HG03064 (cell line): ENCODE measurements around the gene MID1IP1.

Source experiments
- ATAC-seq: cut with Tn5 transposase; IDR thresholded peaks from one replicate; pipeline ENCODE4 v1.9.1; 2021; ENCODE audit warnings: low read depth; ENCODE audit not compliant: unreplicated experiment

The MID1IP1 gene

DNA sequence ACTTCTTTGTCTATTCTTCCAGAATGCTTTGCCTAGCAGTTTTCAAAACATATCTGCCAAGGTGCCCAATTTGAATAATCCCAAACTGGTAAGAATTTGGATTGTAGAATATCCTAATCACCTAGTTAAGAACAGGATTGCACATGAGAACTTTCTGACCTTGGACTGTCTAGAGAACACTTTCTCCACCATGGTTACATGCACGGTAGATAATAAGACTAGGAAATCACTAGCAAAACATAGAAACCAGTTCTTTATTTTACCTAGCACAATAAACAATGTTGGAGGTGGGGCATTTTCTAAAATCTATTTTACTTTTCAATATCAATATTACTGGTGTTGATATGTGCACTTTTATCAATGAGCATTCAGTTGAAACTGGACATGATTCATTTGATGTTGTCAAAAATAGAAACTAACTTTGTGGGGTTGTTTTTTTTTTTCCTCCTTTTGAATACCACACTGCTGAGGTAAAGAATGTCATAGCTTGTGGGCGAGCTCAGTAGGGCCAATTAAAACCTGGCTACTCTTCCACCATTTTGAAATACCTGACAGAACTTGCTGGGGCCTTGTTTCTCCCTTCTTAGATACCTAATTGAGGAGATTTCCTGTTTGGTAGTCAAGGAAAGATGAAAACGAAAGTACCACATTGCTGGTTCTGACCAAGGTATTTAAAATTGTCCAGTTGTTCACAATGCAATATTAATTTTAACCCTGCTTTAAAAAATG lies 10.4 kb downstream of the MID1IP1 start:
- ATAC-seq, result no peak

- ATAC-seq, result no peak
Measured at GRCh38 chrX:38816155-38816554, 14.9 kb downstream of the MID1IP1 start.

DNA sequence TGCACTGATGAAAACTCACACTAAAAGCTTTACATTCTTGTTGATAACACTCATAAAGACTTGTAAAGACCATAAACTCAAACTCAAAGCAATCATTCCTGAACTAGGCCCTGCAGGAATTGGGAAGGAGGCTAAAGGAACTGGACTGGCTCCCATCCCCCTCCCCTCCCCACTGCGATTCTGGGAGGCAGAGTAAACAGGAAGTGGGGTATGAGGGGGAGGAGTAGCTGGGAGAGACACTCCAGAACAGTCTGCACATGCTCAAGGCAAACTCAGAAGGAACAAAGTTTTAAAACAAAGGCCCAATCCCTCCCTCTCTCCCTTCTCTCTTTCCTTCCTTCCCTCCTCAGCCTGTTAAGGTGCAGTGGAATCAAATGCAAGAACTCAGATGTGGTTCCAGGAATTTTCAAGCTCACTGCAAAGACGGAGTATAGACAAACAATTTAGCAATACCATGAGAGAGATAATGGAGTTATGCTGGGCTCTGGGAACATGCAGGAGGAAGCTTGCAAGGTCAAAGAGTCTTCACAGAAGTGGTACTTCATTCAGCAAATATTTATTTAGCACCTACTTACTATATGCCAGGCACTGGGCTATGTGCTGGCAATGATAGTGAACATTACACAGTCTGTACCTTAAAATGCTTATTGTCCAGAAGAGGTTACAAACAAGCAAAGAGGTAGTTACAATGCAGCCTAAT lies 15.9 kb downstream of the MID1IP1 start:
- no peak for ATAC-seq

- ATAC-seq, result no peak
Measured at GRCh38 chrX:38819163-38819562, 17.9 kb downstream of the MID1IP1 start.

- no peak for ATAC-seq
Measured at GRCh38 chrX:38819709-38820108, 18.4 kb downstream of the MID1IP1 start.

DNA sequence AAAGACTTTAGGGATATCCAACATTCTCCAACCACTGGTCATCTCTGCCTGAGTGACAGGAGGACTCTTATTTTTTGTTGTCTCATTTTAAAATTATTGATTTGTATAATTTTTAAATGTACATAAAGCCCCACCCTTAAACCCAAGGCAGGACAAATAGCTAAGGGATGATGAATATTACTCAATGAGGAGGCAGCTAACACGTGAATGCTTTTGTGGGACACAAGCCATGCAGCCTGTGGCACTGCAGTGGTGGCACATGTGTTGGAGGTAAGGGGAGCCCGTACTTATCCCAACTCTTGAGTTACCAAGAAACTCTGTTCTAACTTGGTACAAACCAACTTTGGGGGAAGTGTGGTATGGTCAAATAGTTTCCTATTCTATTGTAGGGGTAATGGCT lies 19.5 kb downstream of the MID1IP1 start:
- ATAC-seq, result no peak

- ATAC-seq, result no peak
Measured at GRCh38 chrX:38824176-38824575, 22.9 kb downstream of the MID1IP1 start.

DNA sequence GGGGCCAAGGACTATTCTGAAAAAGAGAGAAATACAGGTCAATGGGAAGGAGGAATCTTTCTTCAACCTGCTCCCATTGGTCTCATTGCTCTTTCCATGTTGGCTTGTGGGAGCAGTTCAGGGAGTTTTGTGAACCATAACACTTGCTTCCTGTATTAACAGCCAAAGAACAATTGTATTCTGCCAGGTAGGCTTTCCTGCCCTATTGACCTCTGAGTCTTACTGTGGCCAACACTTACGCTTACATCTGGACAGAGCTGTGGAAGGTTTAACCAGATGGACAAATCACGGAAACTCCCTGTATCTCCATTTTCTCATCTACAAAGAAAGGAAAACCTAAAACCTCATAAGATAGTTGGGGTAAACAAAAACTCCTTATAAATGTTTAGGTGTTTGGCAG lies 30.7 kb downstream of the MID1IP1 start:
- ATAC-seq, result no peak

DNA sequence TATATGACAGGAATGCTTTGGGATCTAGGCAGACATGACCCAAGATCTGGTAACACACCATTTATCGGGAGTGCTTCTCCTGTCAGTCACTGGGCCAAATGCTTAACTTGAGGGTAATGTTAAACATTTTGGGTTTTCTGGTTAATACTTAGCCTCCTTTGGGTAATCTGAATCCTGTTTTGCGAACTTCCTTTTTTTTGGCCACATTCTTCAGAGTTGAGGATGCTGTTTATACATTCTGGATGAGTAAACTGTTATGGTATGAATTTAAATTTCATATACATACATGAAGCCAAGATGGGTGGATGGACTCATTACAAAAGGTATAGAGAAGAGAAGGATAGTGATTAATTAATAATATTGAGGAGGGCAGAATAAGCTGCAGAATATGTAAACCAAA lies 36.1 kb downstream of the MID1IP1 start:
- no peak for ATAC-seq

GRCh38 chrX:38839277-38839676 lies 38.0 kb downstream of the MID1IP1 start:
- ATAC-seq, result no peak

- no peak for ATAC-seq
Measured at GRCh38 chrX:38839944-38840343, 38.7 kb downstream of the MID1IP1 start.

- no peak for ATAC-seq
Measured at GRCh38 chrX:38841750-38842149, 40.5 kb downstream of the MID1IP1 start.

- no peak for ATAC-seq
Measured at GRCh38 chrX:38845426-38845825, 44.2 kb downstream of the MID1IP1 start.

DNA sequence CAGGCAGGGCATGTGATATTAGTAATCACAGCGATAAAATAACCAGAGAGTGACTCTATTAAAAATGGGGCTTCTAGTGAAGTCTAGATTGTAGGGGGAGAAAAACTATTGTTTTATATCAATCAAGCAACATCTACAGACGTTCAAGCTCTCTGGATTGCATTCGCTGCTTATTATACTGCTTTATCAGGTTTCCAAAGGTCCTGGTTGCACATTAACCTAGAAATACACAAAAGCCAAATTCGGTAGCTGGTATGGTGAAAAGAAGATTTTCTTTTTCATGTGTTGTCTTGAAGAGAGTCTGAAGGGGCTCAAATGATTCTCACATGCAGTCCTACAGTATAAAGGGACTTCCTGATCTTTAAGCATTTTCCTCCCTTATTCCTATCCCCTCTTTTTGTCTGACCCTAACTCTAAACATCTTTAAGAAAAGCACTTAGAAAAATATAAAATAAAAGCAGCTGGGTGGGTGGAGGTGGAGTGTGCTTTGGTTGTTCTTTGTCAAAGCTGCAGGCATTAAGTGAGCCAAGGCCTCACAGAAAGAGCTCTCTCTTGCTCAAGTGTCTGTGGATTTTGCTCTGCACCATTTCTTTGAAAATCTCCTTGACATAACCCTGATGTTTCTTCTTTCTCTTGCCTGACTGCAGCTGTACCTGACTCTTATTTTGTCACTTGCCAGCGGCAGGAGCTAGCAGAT lies 46.1 kb downstream of the MID1IP1 start:
- ATAC-seq, result no peak

DNA sequence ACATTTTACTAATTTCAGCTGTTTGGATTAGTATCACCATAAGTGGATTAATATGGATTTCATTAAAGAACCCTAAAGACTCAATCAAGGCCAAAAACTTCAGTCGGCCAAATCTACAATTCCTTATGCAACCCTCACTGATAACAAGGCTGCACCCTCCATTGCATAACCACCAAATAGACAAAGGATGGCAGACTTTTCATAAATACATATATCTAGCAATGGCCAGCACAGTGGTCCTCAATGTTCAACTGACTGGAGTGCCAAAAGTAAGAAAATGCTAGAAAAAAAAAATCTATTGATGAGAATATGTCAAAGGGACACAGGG lies 46.6 kb downstream of the MID1IP1 start:
- no peak for ATAC-seq

DNA sequence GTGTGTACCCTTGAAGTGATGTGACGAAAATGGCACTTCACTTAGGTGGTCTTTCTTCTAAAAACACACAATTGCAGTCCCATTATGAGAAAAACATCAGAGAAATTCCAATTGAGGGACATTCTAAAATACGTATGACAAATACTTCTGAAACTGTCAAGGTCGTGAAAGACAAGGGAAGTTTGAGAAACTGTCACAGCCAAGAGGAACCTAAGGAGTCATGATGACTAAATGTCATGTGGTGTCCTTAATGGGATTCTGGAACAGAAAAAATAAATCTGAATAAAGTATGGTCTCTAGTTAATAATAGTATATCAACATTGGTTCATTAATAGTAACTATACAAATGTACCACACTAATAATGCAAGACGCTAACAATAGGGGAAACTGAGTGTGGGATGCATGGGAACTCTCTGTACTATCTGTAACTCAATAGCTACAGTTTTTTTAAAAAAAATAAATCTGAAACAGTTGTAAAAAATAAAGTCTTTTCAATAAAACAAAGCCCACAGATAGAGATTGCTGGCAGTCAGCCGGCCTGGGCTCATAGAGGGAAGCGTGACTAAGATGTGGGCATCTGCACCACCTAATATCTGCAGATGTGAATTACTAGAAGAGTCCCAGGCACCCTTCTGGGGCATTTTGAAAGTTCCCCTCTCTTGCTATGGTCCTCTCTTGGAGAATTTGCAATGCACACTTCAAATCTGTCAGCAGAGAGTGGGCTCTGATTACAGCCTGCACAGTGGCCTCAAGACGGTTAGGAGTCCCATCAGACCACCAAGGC lies 47.6 kb downstream of the MID1IP1 start:
- no peak for ATAC-seq

- ATAC-seq, result no peak
Measured at GRCh38 chrX:38850807-38851544, 49.7 kb downstream of the MID1IP1 start.

DNA sequence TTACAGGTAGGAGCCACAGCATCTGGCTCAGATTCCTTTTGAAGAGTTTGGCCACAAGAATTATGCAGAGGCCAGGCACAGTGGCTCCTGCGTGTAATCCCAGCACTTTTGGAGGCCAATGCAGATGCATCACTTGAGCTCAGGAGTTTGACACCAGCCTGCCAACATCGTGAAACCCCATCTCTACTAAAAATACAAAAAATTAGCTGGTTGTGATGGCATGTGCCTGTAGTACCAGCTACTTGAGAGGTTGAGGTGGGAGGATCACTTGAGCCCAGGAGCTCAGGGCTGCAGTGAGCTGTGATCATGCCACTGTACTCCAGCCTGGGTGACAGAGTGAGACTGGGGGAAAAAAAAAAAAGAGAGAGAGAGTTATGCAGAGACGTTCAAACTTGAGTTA lies 53.0 kb downstream of the MID1IP1 start:
- ATAC-seq, result no peak
